Stimulated activated CD4-positive, alpha-beta T cell treated with anti-CD3 and anti-CD28 coated beads, Interleukin-1b, Interleukin-23, amount 100 ng/mL, for 1 hour (primary cell): ENCODE measurements around the gene RIMS1.
"Not testable (repeated sequence)": the region's sequence is repeated elsewhere in the genome, so short reads cannot be mapped to it uniquely, and the experiment has no call there.

ENCODE experiments used
- DNase-seq, 2 donors: peaks; one replicate each; pipeline ENCODE4 v3.0.0-alpha.2; 2020; ENCODE audit warnings: low read depth in 2 of 2

RIMS1 gene

DNA sequence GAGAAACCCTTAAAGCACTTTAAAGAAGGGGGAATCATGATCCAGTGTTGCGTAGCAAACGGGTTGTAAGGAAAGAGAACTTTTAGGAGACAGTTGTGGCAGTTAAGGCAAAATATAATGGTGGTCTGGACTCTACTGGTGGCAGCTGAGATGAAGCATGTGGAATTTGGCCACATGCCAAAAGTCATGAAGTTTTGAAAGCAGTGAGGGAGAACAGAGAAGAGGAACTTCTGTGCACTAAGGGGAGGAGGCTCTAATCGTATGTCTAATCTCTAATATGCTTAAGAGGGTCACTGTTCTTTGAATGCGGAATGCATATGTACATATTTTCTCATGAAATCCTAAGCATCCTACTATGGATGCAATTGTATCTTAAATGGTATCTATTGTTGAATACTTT, 91.5 kb downstream of the RIMS1 start:
- no peak for DNase-seq

DNA sequence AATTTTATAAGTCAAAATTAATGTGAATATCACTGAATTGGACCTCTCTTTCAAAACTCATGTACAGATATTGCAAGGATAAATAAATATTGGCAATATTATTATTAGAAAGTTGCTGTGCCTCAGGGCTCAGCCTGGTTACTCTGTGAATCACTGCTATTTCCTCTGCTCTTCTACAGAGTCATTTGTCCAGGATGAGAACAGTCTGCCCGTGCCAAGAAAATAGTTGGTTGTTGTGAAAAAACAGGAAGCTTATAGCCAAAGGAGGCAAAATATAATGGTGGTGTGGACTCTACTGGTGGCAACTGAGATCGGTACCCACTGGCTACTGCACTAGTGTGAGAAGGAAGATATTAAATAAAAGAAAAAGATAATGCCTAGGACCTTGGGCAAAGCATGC, 93.6 kb downstream of the RIMS1 start:
- DNase-seq, result no peak

DNA sequence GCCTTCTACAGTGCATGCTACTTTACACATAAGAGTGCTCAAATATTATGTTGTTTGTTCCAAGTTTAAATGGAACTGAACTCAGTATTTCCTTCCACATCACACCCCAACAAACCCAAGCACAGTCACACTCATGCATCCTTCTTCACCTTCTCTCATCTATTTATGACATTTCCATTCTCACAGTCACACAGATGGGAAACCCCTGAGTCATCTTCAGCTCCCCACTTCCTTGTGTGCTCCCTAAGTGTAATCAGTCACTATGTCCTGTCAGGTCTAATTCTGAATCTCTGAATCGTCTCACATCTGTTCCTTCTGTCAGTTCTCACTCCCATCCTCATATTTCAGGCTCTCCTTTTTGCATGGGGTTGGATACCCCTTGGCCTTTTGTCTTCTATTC, 96.0 kb downstream of the RIMS1 start:
- DNase-seq, result no peak

DNA sequence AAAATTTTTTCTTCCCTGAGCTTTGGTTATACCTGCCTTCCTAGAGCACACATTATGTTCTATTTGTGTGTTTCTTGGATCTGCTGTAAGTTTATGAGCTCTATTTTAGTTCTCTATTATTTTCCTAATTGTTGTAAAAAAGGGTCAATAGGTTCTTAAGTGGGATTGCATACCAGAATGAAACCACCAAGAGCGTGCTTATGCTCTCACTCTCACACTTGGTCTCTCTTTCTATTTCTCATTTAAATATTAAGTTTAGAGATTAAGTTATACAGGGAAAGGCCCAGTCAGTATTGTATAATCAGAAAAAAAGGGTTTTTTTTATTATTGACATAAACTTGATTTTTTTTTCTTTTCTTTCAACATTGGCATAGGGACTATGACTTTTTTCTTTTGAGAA, 96.8 kb downstream of the RIMS1 start:
- no peak for DNase-seq

DNA sequence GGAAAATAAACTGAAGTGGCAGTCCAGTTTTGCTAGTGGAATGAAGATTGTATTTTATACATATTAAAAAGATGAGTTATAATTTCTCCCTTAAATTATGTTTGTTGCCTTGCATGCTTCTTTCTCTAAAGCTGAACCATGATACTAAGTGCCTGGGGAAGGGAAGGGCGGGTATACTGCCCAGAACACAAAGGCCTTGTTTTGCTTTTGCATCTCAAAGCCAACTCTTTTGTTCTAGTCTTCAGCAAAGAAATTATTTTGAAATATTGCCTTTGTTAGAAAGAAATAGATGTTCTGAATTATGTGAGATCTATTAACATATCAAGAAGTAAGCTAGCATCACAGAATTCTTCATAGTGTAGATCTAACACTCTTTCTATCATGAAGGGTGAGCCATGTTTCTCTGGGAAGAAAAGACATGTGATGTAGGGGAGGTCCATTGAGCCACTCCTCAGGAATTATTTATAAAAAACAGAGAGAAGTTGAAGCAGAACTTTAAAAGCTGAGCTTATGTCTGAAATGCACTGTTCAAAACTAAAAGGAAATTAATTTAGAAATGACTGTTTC, 108.4 kb downstream of the RIMS1 start:
- no peak for DNase-seq

DNA sequence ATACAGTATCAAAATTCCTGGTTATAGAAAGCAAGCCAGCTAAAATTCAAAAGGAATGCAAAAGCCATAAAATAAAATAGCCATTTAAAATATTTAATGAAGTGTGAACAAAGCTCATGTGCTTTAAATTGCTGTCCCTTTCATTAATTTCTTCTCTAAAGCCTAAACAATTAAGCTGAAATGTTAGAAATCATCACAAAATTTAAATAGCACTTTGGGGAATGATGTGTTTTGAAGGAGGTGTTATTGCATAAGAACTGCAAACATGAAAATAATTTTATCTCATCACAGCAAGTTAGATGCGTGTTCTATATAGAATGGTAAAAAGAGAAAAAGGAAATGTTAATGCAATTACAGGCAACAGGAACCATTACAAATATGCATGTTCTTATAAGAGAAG, 111.0 kb downstream of the RIMS1 start:
- no peak for DNase-seq

DNA sequence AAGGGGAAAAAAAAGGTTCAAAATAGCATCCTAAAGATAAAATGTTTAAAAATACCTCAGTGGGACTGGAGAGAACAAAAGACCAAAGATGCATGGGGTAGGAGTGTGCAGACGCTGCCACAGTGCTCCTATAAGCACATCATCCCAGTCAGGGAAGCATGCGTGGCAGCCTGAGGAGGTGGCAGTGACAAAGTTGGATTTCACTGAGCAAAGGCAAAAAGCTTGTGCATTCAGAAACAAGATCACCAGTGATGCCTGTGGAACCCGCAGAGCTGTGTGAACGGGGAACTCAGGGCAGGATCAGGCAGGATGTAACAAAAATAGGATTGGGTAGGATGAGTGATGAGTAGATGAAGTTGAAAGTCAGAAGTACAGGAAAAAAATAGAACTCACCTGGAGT, 116.1 kb downstream of the RIMS1 start:
- no peak for DNase-seq

DNA sequence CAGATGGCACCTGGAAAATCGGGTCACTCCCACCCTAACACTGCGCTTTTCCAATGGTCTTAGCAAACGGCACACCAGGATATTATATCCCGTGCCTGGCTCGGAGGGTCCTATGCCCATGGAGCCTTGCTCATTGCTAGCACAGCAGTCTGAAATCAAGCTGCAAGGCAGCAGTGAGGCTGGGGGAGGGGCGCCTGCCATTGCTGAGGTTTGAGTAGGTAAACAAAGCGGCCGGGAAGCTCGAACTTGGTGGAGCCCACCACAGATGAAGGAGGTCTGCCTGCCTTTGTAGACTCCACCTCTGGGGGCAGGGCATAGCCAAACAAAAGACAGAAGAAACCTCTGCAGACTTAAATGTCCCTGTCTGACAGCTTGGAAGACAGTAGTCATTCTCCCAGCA, 120.2 kb downstream of the RIMS1 start:
- not testable (repeated sequence) for DNase-seq

DNA sequence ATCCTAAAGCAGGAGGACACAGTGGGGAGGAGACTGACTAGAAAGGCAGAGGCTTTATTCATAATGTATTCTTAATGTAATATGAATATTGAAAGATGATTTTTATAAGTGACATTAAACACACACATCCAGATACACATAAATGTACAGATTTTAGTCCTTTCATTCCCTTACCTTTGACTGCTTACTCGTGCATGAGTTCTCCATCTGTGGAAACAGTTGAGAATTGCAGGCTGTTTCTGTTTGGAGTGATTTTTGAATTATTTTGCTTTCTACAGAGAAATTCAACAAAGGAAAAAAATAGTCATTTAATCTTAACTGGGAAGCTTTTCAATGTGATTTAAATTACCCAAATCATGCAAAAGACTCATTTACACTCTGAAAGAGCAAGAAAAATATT, 136.5 kb downstream of the RIMS1 start:
- no peak for DNase-seq

DNA sequence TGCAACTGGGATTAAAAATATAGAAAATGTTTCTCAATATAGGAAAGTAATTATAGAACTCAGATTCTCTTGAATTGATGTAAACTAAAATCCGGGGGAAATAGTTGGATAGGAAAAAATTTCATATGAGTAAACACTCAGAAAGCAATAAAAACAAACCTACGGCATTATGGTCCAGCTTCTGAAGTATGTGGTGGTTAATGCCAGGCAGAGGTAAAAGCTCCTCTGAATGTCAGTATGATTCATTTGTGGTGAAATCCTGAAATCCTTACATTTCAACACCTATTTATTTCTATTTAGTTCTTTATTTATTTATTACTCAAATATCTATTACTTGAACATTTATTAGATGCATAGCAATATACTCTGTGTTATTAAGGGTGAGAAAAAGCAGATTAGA, 145.1 kb downstream of the RIMS1 start:
- no peak for DNase-seq

DNA sequence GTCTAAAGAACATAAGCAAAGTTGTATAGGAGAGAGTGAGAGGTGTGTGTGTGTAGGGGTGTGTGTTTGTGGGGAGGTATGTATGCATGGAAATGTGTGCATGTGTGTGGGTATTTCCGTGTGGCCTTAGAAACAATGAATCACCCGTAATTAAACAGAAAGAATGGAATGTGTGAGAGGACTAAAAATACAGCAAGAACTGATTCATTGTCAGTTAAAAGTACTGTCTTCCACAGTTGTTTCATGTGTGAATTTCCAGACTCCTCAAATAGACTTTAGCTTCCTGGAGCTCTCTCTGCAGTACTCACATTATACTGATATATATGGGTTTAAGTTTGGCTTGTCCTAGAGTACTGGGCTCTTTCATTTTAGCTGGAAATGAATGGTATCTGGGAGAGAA, 145.7 kb downstream of the RIMS1 start:
- DNase-seq, result no peak

DNA sequence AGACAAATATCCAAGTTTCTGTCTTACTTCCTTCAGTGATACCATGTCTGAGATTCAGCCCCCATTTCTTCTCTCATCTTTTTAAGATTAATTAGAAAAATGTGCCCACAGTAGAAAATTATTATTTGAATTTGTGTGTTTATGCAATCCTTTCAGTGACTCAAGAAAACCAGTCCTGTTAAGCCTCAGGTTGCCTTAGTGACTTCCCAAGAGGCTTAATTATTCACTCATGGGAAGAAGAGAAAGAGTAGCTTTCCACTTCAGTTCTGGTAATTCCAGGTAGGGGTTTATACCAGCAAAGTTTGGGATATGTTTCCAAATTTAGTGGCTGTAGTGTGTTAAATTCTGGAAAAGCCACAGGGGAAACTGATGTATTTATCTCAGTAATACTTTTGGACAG, 149.1 kb downstream of the RIMS1 start:
- DNase-seq, result no peak

DNA sequence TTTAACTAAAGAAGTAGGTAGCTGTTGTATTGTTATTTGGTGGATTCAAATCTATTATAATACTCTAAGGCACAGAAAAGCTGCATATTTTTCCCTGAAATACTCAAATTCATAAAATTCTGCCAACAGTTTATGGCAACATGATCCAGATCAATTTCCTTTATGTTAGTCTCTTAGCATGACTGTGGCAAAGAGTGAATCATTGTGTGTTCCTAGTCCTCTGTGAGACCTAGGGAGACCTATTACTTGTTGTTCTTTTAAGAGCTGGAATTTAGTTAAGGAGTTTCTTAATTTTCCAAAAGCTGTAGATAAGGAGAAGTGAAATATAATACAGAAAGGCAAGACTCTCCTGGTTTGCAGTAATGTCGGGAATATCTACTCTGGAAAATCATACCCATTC, 149.6 kb downstream of the RIMS1 start:
- no peak for DNase-seq

DNA sequence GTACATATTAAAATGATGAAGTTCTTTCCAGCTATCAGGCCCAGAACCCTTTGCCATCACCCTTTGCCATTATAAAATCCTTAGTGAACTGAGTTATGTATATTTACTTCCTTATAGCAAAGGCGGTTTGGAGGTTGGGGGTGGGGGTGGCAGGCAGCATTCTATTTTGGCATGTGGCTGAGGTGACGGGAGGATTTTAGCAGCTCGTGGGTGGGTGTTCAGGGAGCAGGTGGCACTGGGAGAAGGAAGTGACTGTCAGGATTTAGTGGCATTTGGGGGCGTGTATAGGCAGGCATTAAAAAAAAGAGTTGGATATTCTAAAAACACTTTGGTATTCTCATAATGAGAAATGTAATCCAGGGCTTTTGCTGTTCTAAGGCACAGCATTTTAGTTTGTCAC, 150.7 kb downstream of the RIMS1 start:
- DNase-seq, result no peak

DNA sequence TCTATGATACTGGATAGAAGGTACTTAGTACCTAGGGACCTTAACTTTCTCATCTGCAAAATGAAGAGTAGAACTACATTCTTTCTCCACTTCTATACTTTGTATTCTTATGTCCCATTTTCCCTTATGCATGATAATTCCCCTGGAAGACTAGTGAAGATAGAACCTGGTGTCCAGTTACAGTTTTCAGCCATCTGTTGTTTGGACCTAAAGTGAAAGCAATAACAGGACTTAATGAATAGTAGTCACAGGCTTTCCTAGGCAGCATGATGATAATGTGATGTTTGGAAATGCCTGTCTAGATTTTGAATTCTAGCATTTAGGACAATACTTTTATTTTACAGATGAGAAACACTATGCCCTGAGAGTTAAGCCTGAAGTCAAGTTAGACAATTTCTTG, 153.8 kb downstream of the RIMS1 start:
- DNase-seq, result no peak

DNA sequence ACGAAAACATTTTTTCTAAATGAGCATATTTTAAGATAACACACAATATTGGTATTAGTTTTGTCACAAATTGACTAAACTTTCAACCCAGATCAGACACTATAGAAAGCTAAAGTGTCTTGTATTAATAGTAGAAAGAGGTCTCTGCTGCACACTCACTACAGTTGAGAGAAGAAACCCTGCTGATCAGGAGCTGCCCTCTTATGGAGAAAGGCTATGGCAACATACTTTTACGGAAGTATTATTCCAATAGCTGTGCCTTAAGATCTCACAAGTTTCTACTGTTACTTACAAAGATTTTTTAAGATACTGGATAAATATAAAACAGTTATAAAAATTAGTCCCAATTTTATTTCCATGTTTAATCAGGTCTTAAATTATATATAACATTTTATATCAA, 155.7 kb downstream of the RIMS1 start:
- no peak for DNase-seq

DNA sequence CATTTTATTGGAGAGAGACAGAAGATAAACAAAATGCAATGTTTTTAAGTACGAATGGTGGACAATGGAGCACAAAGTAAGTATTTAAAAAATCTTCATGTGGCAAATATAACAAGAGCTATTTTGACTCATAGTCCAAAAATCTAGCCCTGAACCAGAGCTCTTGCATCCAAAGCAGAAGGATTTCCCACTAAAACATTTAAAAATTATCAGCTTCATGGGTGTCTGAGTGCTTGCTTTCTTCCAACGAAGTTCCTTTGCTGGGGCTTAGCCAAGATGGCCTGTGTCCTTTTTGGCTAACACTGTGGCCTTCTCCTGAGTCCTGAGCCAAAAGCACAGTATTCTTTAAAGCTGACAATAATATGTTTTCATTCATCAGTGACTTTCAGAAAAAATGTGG, 161.7 kb downstream of the RIMS1 start:
- no peak for DNase-seq

DNA sequence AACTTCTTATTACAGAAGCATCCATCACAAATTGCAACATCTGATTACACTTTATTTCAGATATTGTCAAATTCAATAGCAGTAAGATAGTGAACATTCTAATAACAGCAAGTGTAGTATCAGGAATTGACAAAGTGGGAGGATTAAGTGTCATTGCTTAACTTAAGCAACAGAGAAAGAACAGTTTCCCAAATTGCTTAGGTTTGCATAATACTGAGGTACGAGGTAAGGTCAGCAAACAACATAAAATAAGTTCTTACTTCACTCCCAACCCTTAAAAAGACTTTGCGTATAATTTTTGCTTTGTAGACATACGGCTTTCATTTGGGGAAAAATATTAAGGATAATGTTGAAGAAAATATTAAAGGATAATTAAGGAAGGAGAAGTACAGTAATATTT, 163.0 kb downstream of the RIMS1 start:
- no peak for DNase-seq

DNA sequence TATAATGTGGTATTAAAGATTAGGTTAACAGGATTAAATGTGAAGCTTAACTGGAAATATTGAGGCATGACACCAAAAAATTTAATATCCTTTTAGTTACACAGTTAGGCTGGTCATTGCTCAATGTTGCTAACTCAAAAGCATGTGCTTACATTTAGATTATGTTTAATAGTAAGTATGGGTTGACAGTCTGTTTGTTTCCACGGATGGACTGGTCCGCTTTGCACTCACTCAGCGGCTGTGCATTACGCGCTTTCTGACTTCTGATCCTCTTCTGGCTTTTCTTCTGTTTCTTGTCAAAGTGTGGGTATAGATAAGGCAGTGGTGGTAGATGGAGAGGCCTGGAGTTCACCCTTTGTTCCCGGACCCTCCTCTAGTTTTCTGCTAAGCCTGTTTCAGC, 174.9 kb downstream of the RIMS1 start:
- no peak for DNase-seq

DNA sequence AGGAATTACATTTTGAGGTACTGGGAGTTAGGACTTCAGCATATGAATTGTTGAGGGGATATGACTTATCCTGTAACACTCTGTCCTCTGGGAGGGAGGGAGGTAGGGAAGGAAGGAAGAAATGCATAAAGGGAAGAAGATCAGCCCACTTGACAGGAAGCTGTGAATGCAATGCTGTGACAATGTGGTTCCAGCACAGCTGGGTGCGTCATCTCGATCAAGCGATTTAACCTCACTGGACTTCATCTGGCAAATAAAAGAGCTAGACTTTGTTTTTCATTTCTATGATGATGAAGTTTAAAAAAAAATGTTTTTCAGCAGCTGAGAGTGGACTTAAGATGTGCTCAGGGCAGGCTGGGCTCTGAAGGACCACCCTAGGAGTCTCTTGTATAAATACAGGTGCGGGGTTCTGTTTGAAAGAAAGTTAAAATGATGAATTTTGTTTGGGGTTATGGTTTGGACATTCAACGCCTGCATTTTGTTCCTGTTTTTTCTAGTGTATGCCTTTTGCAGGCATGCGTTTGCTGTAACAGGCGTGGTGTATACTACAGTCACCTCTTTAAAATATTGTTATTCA, 178.1 kb downstream of the RIMS1 start:
- DNase-seq, result no peak

DNA sequence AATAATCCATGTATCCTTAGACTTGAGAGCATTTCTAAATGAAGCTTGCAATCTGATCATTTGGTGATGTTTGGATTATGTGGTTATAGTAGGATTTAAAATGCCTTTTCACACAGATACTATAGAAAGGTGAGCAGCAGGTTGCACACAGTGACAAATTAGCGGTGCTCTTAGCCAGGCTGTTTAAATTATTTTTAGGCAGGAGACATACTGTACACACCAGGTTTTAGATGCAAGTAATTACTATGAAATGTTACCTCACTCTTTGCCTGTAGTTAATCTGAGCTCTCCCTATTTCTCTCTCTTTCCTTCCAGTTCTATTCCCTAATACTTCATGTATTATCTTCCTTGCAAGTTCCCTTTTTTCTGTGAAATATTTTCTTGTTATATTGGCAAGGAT, 191.7 kb downstream of the RIMS1 start:
- DNase-seq, result no peak

DNA sequence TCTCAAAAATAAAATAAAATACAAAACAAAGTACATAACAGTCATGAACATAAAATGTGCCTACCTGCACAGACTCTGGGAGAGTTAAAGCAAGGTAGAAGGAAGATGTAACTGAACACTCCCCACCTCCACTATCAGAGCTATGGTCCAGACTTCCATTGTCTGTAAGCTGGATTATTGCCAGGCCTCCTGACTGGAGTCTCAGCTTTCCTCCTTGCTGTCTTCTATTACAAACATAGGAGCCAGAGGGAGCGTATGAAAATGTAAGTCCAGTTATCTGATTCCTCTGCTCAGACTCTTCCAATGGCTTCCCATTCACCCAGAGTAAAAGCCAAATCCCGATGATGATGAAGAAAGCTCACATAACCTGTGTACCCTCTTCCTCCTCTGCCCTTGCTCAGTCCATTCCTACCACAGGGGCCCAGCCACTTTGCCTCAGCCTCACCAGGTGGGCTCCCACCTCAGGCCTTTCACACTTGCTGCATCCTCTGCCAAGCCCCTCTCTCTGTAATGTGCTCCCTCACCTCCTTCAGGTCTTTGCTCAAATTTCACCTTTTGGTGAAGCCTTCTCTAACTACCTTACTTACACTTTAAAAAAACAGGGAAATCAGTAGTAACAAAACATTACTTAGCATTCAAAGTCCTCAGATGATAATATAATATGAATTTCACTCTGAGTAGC, 194.1 kb downstream of the RIMS1 start:
- no peak for DNase-seq

DNA sequence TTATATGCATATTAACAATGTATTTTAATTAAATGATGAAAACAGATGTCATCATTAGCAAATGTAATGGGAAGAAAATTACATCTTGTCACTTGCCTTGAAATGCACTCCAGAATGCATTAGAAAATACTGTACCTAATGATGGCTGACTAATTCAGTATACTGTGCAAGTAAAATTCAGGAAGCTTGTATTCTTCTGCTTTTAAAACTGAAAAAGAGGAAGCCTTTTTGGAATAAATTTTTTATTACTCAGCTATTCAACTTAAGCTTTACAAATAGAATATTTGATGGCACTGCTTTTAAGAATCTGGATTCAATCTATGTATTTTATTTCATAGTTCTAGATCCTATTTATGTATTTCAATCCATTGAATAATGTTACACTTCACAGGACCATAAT, 195.5 kb downstream of the RIMS1 start:
- DNase-seq, result no peak

DNA sequence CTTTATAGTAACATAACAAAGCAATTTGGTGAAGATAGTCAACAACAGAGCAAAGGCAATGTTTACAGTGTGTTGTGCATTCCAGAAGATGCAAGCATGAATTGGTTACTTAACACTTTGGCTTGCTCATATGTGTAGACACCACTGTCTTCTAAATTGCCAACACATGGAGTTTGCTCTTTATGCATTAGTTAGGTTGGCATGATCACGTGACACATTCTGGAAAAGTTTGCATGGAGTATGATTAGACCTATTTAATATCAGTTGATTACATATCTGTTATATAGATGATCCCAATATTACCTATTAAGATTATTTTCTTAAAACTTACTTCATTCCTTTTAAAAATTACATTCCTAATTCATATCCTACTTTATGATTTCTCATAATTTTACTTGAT, 197.6 kb downstream of the RIMS1 start:
- DNase-seq, result no peak
